Effector memory CD4-positive, alpha-beta T cell (primary cell): ENCODE measurements around the gene SNX19.

ENCODE experiments used
- DNase-seq, 3 donors: peaks; one replicate each; pipeline ENCODE4 v3.0.0-alpha.2; 2020
- H3K27ac ChIP-seq: 2 replicates; pipeline ENCODE4 v1.7.0; 2013; ENCODE audit warnings: mild to moderate bottlenecking, low read length, moderate library complexity; ENCODE audit not compliant: insufficient read depth, poor library complexity, severe bottlenecking
- H3K27me3 ChIP-seq: replicated peaks from 2 replicates; pipeline ENCODE4 v1.7.0; 2013; ENCODE audit warnings: mild to moderate bottlenecking, low read length; ENCODE audit not compliant: insufficient read depth, control insufficient read depth, poor library complexity, severe bottlenecking
- H3K36me3 ChIP-seq: 2 replicates; pipeline ENCODE4 v1.7.0; 2013; ENCODE audit warnings: mild to moderate bottlenecking, low read length, moderate library complexity; ENCODE audit not compliant: control insufficient read depth, insufficient read depth
- H3K4me1 ChIP-seq: 2 replicates; pipeline ENCODE4 v1.7.0; 2013; ENCODE audit warnings: low read length, mild to moderate bottlenecking; ENCODE audit not compliant: control insufficient read depth, insufficient read depth, poor library complexity, severe bottlenecking
- H3K4me3 ChIP-seq: 2 replicates; pipeline ENCODE4 v1.7.0; 2013; ENCODE audit warnings: low read length, low read depth, mild to moderate bottlenecking; ENCODE audit not compliant: insufficient read depth, poor library complexity, severe bottlenecking
- H3K9me3 ChIP-seq: 2 replicates; pipeline ENCODE4 v1.7.0; 2013; ENCODE audit warnings: mild to moderate bottlenecking, low read length, moderate library complexity; ENCODE audit not compliant: control insufficient read depth

The SNX19 gene

GRCh38 chr11:130849215-130849568 is 67.1 kb downstream of the SNX19 start:
- H3K27ac ChIP-seq: no peak overlapping the region
- no peaks in the 10 kb centered on the region for H3K27me3 ChIP-seq
- DNase-seq: no peak
- H3K4me1 ChIP-seq: no peaks in the 10 kb centered on the region
- no peak overlapping the region for H3K4me3 ChIP-seq
- H3K36me3 ChIP-seq: no peaks in the 10 kb centered on the region
- H3K9me3 ChIP-seq: no peaks in the 10 kb centered on the region

GRCh38 chr11:130848361-130849214 is 67.7 kb downstream of the SNX19 start:
- Histone ChIP-seq H3K4me1 (no peaks in the 10 kb centered on the region), H3K27ac (no peak overlapping the region), H3K9me3 (no peaks in the 10 kb centered on the region), H3K27me3 (no peaks in the 10 kb centered on the region), H3K36me3 (no peaks in the 10 kb centered on the region), H3K4me3 (no peak overlapping the region)
- no peak for DNase-seq

- no peaks in the 10 kb centered on the region for H3K4me1 ChIP-seq
- no peaks in the 10 kb centered on the region for H3K27me3 ChIP-seq
- no peak for DNase-seq
- no peaks in the 10 kb centered on the region for H3K36me3 ChIP-seq
- H3K4me3 ChIP-seq: no peak overlapping the region
- H3K9me3 ChIP-seq: no peaks in the 10 kb centered on the region
- H3K27ac ChIP-seq: no peak overlapping the region
These were observed 68.8 kb downstream of the SNX19 start for GRCh38 chr11:130847517-130847916.

GRCh38 chr11:130846606-130847005 is 69.7 kb downstream of the SNX19 start:
- no peaks in the 10 kb centered on the region for H3K27me3 ChIP-seq
- no peak overlapping the region for H3K4me3 ChIP-seq
- H3K36me3 ChIP-seq: no peaks in the 10 kb centered on the region
- H3K9me3 ChIP-seq: no peaks in the 10 kb centered on the region
- H3K27ac ChIP-seq: no peak overlapping the region
- no peaks in the 10 kb centered on the region for H3K4me1 ChIP-seq
- no peak for DNase-seq

- DNase-seq: no peak
- Histone ChIP-seq H3K27ac (no peak overlapping the region), H3K4me3 (no peak overlapping the region), H3K36me3 (no peaks in the 10 kb centered on the region), H3K9me3 (no peaks in the 10 kb centered on the region), H3K4me1 (no peaks in the 10 kb centered on the region), H3K27me3 (peaks cover 4% of the 10 kb centered on the region)
These were observed 74.3 kb downstream of the SNX19 start for GRCh38 chr11:130842001-130842400.

GRCh38 chr11:130840679-130841078 is 75.6 kb downstream of the SNX19 start:
- Histone ChIP-seq H3K36me3 (no peaks in the 10 kb centered on the region), H3K4me1 (no peaks in the 10 kb centered on the region), H3K27ac (no peak overlapping the region), H3K9me3 (no peaks in the 10 kb centered on the region), H3K4me3 (no peak overlapping the region), H3K27me3 (peaks cover 4% of the 10 kb centered on the region)
- no peak for DNase-seq

GRCh38 chr11:130839981-130840666 is 76.2 kb downstream of the SNX19 start:
- H3K27ac ChIP-seq: no peak overlapping the region
- no peaks in the 10 kb centered on the region for H3K9me3 ChIP-seq
- H3K4me1 ChIP-seq: no peaks in the 10 kb centered on the region
- H3K27me3 ChIP-seq: peaks cover 4% of the 10 kb centered on the region
- no peak for DNase-seq
- no peaks in the 10 kb centered on the region for H3K36me3 ChIP-seq
- no peak overlapping the region for H3K4me3 ChIP-seq

GRCh38 chr11:130837194-130837593 is 79.1 kb downstream of the SNX19 start:
- peaks cover 4% of the 10 kb centered on the region for H3K27me3 ChIP-seq
- H3K4me3 ChIP-seq: no peak overlapping the region
- H3K9me3 ChIP-seq: no peaks in the 10 kb centered on the region
- no peak overlapping the region for H3K27ac ChIP-seq
- H3K4me1 ChIP-seq: no peaks in the 10 kb centered on the region
- DNase-seq: no peak
- H3K36me3 ChIP-seq: no peaks in the 10 kb centered on the region

GRCh38 chr11:130834886-130835285 is 81.4 kb downstream of the SNX19 start:
- H3K4me1 ChIP-seq: no peaks in the 10 kb centered on the region
- H3K9me3 ChIP-seq: no peaks in the 10 kb centered on the region
- H3K4me3 ChIP-seq: no peak overlapping the region
- no peak overlapping the region for H3K27ac ChIP-seq
- no peaks in the 10 kb centered on the region for H3K36me3 ChIP-seq
- peaks cover 4% of the 10 kb centered on the region for H3K27me3 ChIP-seq
- no peak for DNase-seq
